H1 (cell line): ENCODE results near the gene PCAT7. TPM values are rescaled to one million over a fixed set of nuclear protein-coding genes. Genes with fewer than 3 reads are reported as not detected.
A peak's percentile ranks its signal among the peaks of the same experiment; 100 is the strongest.

Experiments
- CTCF ChIA-PET: fragments of 300-600 bp; sonication (Branson Sonifier 250); formaldehyde crosslinking; loops from one replicate; lab custom pipeline; 2021; ENCODE audit not compliant: partially characterized antibody; lab: Charles Lee
- POLR2A ChIA-PET: fragments of 300-600 bp; sonication (Branson Sonifier 250); formaldehyde crosslinking; loops from one replicate; lab custom pipeline; 2021; ENCODE audit warnings: inconsistent platforms; ENCODE audit not compliant: partially characterized antibody; lab: Charles Lee
- DNase-seq, 2 experiments: peaks; one replicate each; pipeline versions ENCODE4 v3.0.0 to v3.0.0-alpha.2; 2010 to 2022; ENCODE audit warnings: low spot score in 2 of 2, low read depth in 1 of 2, mixed read lengths in 1 of 2
- FAIRE-seq: peaks from 2 replicates; lab custom pipeline; 2011; peaks lifted over from hg19 to GRCh38; lab: Jason Lieb, UNC
- H2AFZ ChIP-seq: 2 replicates; pipeline ENCODE4 v1.8.1; 2012; ENCODE audit warnings: low read length, inconsistent platforms
- H2AK5ac ChIP-seq: 2 replicates; pipeline ENCODE4 v1.6.1; 2013; ENCODE audit warnings: low read depth, low read length
- H2BK120ac ChIP-seq: replicated peaks from 2 replicates; pipeline ENCODE3; 2013; ENCODE audit warnings: low read depth, low read length, inconsistent platforms
- H2BK12ac ChIP-seq: 2 replicates; pipeline ENCODE4 v1.6.1; 2013; ENCODE audit warnings: low read depth, low read length
- H2BK15ac ChIP-seq: 2 replicates; pipeline ENCODE4 v1.6.1; 2013; ENCODE audit warnings: low read length
- H2BK20ac ChIP-seq: 2 replicates; pipeline ENCODE4 v1.6.1; 2013; ENCODE audit warnings: low read length
- H2BK5ac ChIP-seq: 2 replicates; pipeline ENCODE4 v1.6.1; 2013; ENCODE audit warnings: low read depth, low read length
- H3K14ac ChIP-seq: 2 replicates; pipeline ENCODE4 v1.6.1; 2013; ENCODE audit warnings: inconsistent platforms; ENCODE audit not compliant: insufficient read length
- H3K18ac ChIP-seq: 2 replicates; pipeline ENCODE4 v1.6.1; 2013; ENCODE audit warnings: low read length; ENCODE audit errors: extremely low read depth
- H3K23ac ChIP-seq: 2 replicates; pipeline ENCODE4 v1.6.1; 2013; ENCODE audit warnings: inconsistent platforms; ENCODE audit not compliant: insufficient read length
- H3K23me2 ChIP-seq: 2 replicates; pipeline ENCODE4 v1.6.1; 2013; ENCODE audit warnings: low read depth, low read length
- H3K27ac ChIP-seq: 2 replicates; pipeline ENCODE4 v1.6.1; 2011; ENCODE audit warnings: low read depth, low read length, inconsistent platforms
- H3K27me3 ChIP-seq, 4 experiments: replicated peaks in 1 of 4; 1 replicate in 1 of 4; 2 replicates in 3 of 4; pipeline versions ENCODE4 v1.6.1 to v1.8.1; 2011 to 2013; ENCODE audit warnings: low read length in 3 of 4, mild to moderate bottlenecking in 3 of 4, inconsistent platforms in 2 of 4, mixed read lengths in 2 of 4, moderate library complexity in 1 of 4; ENCODE audit not compliant: control insufficient read depth in 3 of 4, insufficient read depth in 3 of 4; ENCODE audit errors: extremely low read depth in 1 of 4
- H3K36me3 ChIP-seq, 4 experiments: 2 replicates each; pipeline versions ENCODE4 v1.6.1 to v1.8.1; 2011 to 2013; ENCODE audit warnings: mild to moderate bottlenecking in 4 of 4, low read length in 3 of 4, moderate library complexity in 2 of 4, control low read depth in 1 of 4, inconsistent platforms in 1 of 4; ENCODE audit not compliant: insufficient read depth in 4 of 4, control insufficient read depth in 2 of 4
- H3K4ac ChIP-seq: replicated peaks from 2 replicates; pipeline ENCODE3; 2013; ENCODE audit warnings: low read length, low read depth, mixed read lengths, inconsistent platforms; ENCODE audit not compliant: insufficient read length
- H3K4me1 ChIP-seq, 4 experiments: replicated peaks in 1 of 4; 1 replicate in 1 of 4; 2 replicates in 3 of 4; pipeline versions ENCODE4 v1.6.1 to v1.8.1; 2011 to 2013; ENCODE audit warnings: low read length in 3 of 4, inconsistent platforms in 2 of 4, mixed read lengths in 1 of 4; ENCODE audit not compliant: insufficient read depth in 4 of 4, control insufficient read depth in 3 of 4
- H3K4me2 ChIP-seq, 2 experiments: 2 replicates each; pipeline versions ENCODE4 v1.6.1 to v1.8.1; 2011 to 2013; ENCODE audit warnings: low read depth in 2 of 2, low read length in 2 of 2, control low read depth in 1 of 2, inconsistent platforms in 1 of 2, mild to moderate bottlenecking in 1 of 2; ENCODE audit not compliant: insufficient read depth in 1 of 2
- H3K4me3 ChIP-seq, 4 experiments: fragments of 200-600, 300-600 bp in 1 of 4; sonication (generic), shearing (Covaris generic), sonication (Bioruptor Twin) in 1 of 4; 2 replicates each; pipeline versions ENCODE4 v1.5.1 to v1.8.1; 2011 to 2016; ENCODE audit warnings: low read length in 4 of 4, low read depth in 3 of 4, control low read depth in 2 of 4, inconsistent platforms in 2 of 4, mild to moderate bottlenecking in 2 of 4, mixed read lengths in 1 of 4, moderate library complexity in 1 of 4; ENCODE audit not compliant: insufficient read depth in 2 of 4; ENCODE audit errors: extremely low read depth in 1 of 4
- H3K56ac ChIP-seq: replicated peaks from 2 replicates; pipeline ENCODE3; 2013; ENCODE audit warnings: low read depth, mild to moderate bottlenecking, mixed read lengths, low read length, inconsistent platforms; ENCODE audit not compliant: insufficient read length
- H3K79me1 ChIP-seq: 2 replicates; pipeline ENCODE4 v1.6.1; 2013; ENCODE audit warnings: low read depth, low read length, control low read depth
- H3K79me2 ChIP-seq, 2 experiments: 2 replicates each; pipeline versions ENCODE4 v1.6.1 to v1.8.1; 2012 to 2013; ENCODE audit warnings: low read length in 2 of 2, mild to moderate bottlenecking in 2 of 2, inconsistent platforms in 1 of 2; ENCODE audit not compliant: insufficient read depth in 2 of 2, control insufficient read depth in 1 of 2
- H3K9ac ChIP-seq, 4 experiments: replicated peaks in 1 of 4; 1 replicate in 1 of 4; 2 replicates in 3 of 4; pipeline versions ENCODE4 v1.6.1 to v1.8.1; 2011 to 2013; ENCODE audit warnings: low read depth in 3 of 4, low read length in 3 of 4, control low read depth in 2 of 4, mild to moderate bottlenecking in 2 of 4, moderate library complexity in 2 of 4, inconsistent platforms in 1 of 4; ENCODE audit errors: extremely low read depth in 1 of 4
- H3K9me3 ChIP-seq, 2 experiments: 2 replicates each; pipeline versions ENCODE4 v1.6.1 to v1.8.1; 2012 to 2013; ENCODE audit warnings: mild to moderate bottlenecking in 2 of 2, moderate library complexity in 2 of 2, control low read depth in 1 of 2, inconsistent platforms in 1 of 2, low read depth in 1 of 2, low read length in 1 of 2, mixed read lengths in 1 of 2; ENCODE audit not compliant: insufficient read depth in 2 of 2
- H4K20me1 ChIP-seq, 2 experiments: replicated peaks in 1 of 2; 2 replicates each; pipeline versions ENCODE3 to v1.8.1; 2011 to 2013; ENCODE audit warnings: inconsistent platforms in 2 of 2, low read length in 2 of 2, mild to moderate bottlenecking in 1 of 2; ENCODE audit not compliant: insufficient read depth in 2 of 2, control insufficient read depth in 1 of 2
- H4K5ac ChIP-seq: 2 replicates; pipeline ENCODE4 v1.6.1; 2013; ENCODE audit warnings: low read length, low read depth, mixed read lengths, inconsistent platforms; ENCODE audit not compliant: insufficient read length
- H4K8ac ChIP-seq: 2 replicates; pipeline ENCODE4 v1.8.0; 2013; ENCODE audit warnings: mild to moderate bottlenecking, moderate library complexity, low read length, inconsistent platforms; ENCODE audit not compliant: insufficient read depth; ENCODE audit errors: extremely low read depth
- H4K91ac ChIP-seq: replicated peaks from 2 replicates; pipeline ENCODE3; 2013; ENCODE audit warnings: low read length, mixed read lengths, inconsistent platforms; ENCODE audit not compliant: insufficient read length
- ATF3 ChIP-seq: IDR thresholded peaks from 2 replicates; pipeline ENCODE4 v1.6.1; 2011; ENCODE audit warnings: low read depth, mild to moderate bottlenecking, low read length; ENCODE audit not compliant: insufficient read depth
- CBX8 ChIP-seq: fragments of 300-800, 300-1000 bp; sonication (generic); IDR thresholded peaks from 2 replicates; pipeline ENCODE4 v1.7.1; 2016; ENCODE audit warnings: low read depth, low read length, borderline replicate concordance
- EP300 ChIP-seq, 2 experiments: IDR thresholded peaks; 1 replicate in 1 of 2; 2 replicates in 1 of 2; pipeline ENCODE4 v1.6.1; 2011 to 2012; ENCODE audit warnings: low read depth in 2 of 2, low read length in 2 of 2, mild to moderate bottlenecking in 2 of 2, borderline replicate concordance in 1 of 2, inconsistent platforms in 1 of 2, moderate library complexity in 1 of 2
- KDM5A ChIP-seq: fragments of 200-600 bp; IDR thresholded peaks from 2 replicates; pipeline ENCODE4 v1.7.1; 2012; ENCODE audit warnings: mild to moderate bottlenecking, low read length, inconsistent platforms, mixed read lengths
- MAFK ChIP-seq: IDR thresholded peaks from 2 replicates; pipeline ENCODE4 v1.6.1; 2012; ENCODE audit warnings: low read depth, mild to moderate bottlenecking, improper control_type of control experiment, low read length
- RXRA ChIP-seq: IDR thresholded peaks from 2 replicates; pipeline ENCODE4 v1.6.1; 2011; ENCODE audit warnings: low read depth, mild to moderate bottlenecking, low read length, moderate library complexity; ENCODE audit not compliant: insufficient read depth
- SP1 ChIP-seq: IDR thresholded peaks from 2 replicates; pipeline ENCODE4 v1.6.1; 2011; ENCODE audit warnings: low read depth, low read length
- SP4 ChIP-seq: IDR thresholded peaks from 2 replicates; pipeline ENCODE4 v1.6.1; 2012; ENCODE audit warnings: low read length, inconsistent platforms
- TEAD4 ChIP-seq: IDR thresholded peaks from 2 replicates; pipeline ENCODE4 v1.6.1; 2012; ENCODE audit warnings: low read depth, low read length, inconsistent platforms, mixed read lengths
- YY1 ChIP-seq: IDR thresholded peaks from 2 replicates; pipeline ENCODE4 v1.6.1; 2011; ENCODE audit warnings: low read depth, mild to moderate bottlenecking, low read length
- WGBS, 2 experiments: shearing (Covaris generic) in 1 of 2; methylation state at CpG; one replicate each; pipeline versions ENCODE4 v1.1.6 to v1.1.7; 2013 to 2015; ENCODE audit warnings: low lambda C conversion rate in 2 of 2, mixed read lengths in 2 of 2, inconsistent platforms in 1 of 2, low coverage in 1 of 2, missing lambda C conversion rate in 1 of 2; ENCODE audit not compliant: insufficient replicate concordance in 2 of 2, insufficient coverage in 1 of 2, insufficient read length in 1 of 2; ENCODE audit errors: extremely low coverage in 1 of 2, missing lambda C conversion rate in 1 of 2; 5-methylcytosine and 5-hydroxymethylcytosine counted together
- polyA plus RNA-seq, 7 experiments: library from polyadenylated mRNA; depleted of rRNA in 3 of 7; stranded (reverse) in 5 of 7; unstranded in 2 of 7; fragments of >200 nt in 5 of 7; fragments of 200-250 nt in 2 of 7; gene quantifications; 1 replicate in 5 of 7; 2 replicates in 1 of 7; 4 replicates in 1 of 7; pipeline versions ENCODE4 v1.2.1 to v1.2.3, GENCODE V29; 2011 to 2013; ENCODE audit warnings: missing spikeins in 2 of 7, mixed read lengths in 2 of 7
- total RNA-seq: library from RNA; stranded (reverse); fragmentation: NEBNext Ultra II Directional; extraction: Animal tissue kit (Norgen Biotek cat#: 25700); gene quantifications from 2 replicates; pipeline ENCODE4 v1.2.1, GENCODE V29; 2021
- TF ChIP-seq, protein P1 (sequence below): IDR thresholded peaks from 2 replicates; pipeline ENCODE4 v1.6.1; 2011; ENCODE audit warnings: low read length, improper control_type of control experiment

PCAT7 gene
- total and polyA plus RNA-seq, 2 of the 8 experiments (the other 6 are each of a cell fraction or from before 2014, with no cell fraction given) = 3.2 to 4.1 TPM

DNA sequence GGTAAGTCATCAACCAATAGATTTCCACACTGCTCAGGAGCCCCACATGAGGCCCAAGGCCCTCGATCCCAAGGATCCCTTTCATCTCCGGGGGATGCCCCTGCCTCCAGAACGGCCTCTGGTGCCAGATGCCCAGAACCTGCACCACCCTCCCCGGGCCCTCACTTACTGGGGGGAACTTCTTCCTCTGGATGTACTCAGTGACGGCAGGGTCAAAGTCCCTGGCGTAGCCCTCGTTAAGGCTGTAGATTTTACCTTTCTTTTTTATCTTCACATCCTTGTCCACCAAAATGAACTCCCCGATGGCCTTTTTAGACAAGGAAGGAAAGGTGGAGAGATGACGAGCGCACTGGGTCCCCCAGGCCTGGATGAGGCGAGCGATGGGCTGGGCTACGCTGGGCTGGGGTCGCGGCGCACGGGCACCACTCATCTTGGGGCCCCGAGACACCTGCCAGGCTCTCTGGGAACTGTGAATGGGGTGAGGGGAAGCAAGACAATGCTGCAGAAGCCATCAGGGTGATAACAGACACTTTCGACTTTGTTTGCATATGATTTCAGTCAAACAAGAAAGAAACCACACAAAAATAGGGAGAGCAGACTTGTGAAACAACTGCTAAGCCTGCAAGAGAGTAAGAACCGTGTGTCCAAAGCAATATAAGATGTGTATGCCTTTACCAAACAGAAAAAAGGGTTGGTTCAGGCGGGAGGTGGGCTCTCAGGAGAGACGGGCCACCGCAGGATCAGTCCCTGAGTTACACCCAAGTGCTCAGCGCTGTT lies 52.0 kb downstream of the PCAT7 start:
- no peak overlapping the region for H2BK120ac ChIP-seq
- H3K14ac ChIP-seq = no peak overlapping the region
- no peak overlapping the region for H4K5ac ChIP-seq
- H4K91ac ChIP-seq = peak overlapping the region; percentile 4
- H3K4me2 ChIP-seq = no peak overlapping the region
- no peak for DNase-seq
- ChIA-PET POLR2A (interaction anchor here (6.7 kb wide), 1 partner anchor 53 kb away, joined by 43 read pairs; the partner anchor contains the start of gene PCAT7), CTCF (interaction anchor here (7.1 kb wide), 1 partner anchor 54 kb away, joined by 54 read pairs; the partner anchor contains the start of gene PCAT7)
- no peaks in the 10 kb centered on the region for H3K9me3 ChIP-seq
- H3K18ac ChIP-seq = no peak overlapping the region
- H3K27ac ChIP-seq = no peak overlapping the region
- H3K36me3 ChIP-seq = no peaks in the 10 kb centered on the region
- H3K23me2 ChIP-seq = no peaks in the 10 kb centered on the region
- peaks cover 7 to 10% (median 8%) of the 10 kb centered on the region in 4 experiments; a peak in 6 of 7 replicates for H3K4me1 ChIP-seq
- H3K79me2 ChIP-seq = no peaks in the 10 kb centered on the region
- no peak overlapping the region for H3K56ac ChIP-seq
- no peak for FAIRE-seq
- no peak overlapping the region for H2BK20ac ChIP-seq
- H3K79me1 ChIP-seq = no peaks in the 10 kb centered on the region
- no peak overlapping the region for H3K4me3 ChIP-seq
- no peak overlapping the region for H3K4ac ChIP-seq
- 90% methylated on average over 24 of the region's 24 CpGs; no CpG with 5 or more reads in 1 of the 2 experiments for WGBS, 2 experiments
- H3K9ac ChIP-seq = no peak overlapping the region
- H2BK15ac ChIP-seq = no peak overlapping the region
- no peaks in the 10 kb centered on the region for H4K20me1 ChIP-seq
- H2BK12ac ChIP-seq = peak overlapping the region; percentile 84; the same call in 1 of the 2 replicates
- H4K8ac ChIP-seq = no peak overlapping the region
- H2AFZ ChIP-seq = 0 out of 2 replicates have a peak overlapping the region, but pooled peaks have one; percentile 24
- no peak overlapping the region for H3K23ac ChIP-seq
- no peak overlapping the region for H2BK5ac ChIP-seq
- no peak overlapping the region for H2AK5ac ChIP-seq
- H3K27me3 ChIP-seq = no peaks in the 10 kb centered on the region; a peak in 1 of 7 replicates
- TF ChIP-seq SP1 (no peak), TEAD4 (no peak), CBX8 (no peak), ATF3 (no peak), KDM5A (no peak), RXRA (no peak), SP4 (no peak), MAFK (no peak), YY1 (no peak), EP300 (IDR thresholded peaks at IDR 0.05; ENCODE audit: borderline replicate concordance in 1 of 2, low read depth in 2 of 2, low read length in 2 of 2) (no peak)
- TF ChIP-seq, protein P1, sequence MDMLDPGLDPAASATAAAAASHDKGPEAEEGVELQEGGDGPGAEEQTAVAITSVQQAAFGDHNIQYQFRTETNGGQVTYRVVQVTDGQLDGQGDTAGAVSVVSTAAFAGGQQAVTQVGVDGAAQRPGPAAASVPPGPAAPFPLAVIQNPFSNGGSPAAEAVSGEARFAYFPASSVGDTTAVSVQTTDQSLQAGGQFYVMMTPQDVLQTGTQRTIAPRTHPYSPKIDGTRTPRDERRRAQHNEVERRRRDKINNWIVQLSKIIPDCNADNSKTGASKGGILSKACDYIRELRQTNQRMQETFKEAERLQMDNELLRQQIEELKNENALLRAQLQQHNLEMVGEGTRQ = no peak
